GM12891 (cell line): Measurements from ENCODE around the gene CNGB1.

Experiments used
- POLR2A ChIP-seq: IDR thresholded peaks from 2 replicates; pipeline ENCODE4 v1.6.1; 2011; ENCODE audit warnings: low read depth, low read length, control low read depth
- POLR2AphosphoS5 ChIP-seq: IDR thresholded peaks from 2 replicates; pipeline ENCODE4 v1.6.1; 2011; ENCODE audit warnings: low read depth, low read length, control low read depth
- SPI1 ChIP-seq: IDR thresholded peaks from 2 replicates; pipeline ENCODE4 v1.6.1; 2011; ENCODE audit warnings: low read depth, low read length, control low read depth

- TF ChIP-seq POLR2AphosphoS5, result no peak
- TF ChIP-seq POLR2A, result no peak
- no peak for TF ChIP-seq SPI1
Measured at GRCh38 chr16:57997528-57998265, 26.8 kb upstream of the CNGB1 start.
